ENCODE data around the gene EXOC2.

GRCh38 chr6:718345-718744 lies 25.4 kb upstream of the EXOC2 start:
- TF ChIP-seq, protein P1, sequence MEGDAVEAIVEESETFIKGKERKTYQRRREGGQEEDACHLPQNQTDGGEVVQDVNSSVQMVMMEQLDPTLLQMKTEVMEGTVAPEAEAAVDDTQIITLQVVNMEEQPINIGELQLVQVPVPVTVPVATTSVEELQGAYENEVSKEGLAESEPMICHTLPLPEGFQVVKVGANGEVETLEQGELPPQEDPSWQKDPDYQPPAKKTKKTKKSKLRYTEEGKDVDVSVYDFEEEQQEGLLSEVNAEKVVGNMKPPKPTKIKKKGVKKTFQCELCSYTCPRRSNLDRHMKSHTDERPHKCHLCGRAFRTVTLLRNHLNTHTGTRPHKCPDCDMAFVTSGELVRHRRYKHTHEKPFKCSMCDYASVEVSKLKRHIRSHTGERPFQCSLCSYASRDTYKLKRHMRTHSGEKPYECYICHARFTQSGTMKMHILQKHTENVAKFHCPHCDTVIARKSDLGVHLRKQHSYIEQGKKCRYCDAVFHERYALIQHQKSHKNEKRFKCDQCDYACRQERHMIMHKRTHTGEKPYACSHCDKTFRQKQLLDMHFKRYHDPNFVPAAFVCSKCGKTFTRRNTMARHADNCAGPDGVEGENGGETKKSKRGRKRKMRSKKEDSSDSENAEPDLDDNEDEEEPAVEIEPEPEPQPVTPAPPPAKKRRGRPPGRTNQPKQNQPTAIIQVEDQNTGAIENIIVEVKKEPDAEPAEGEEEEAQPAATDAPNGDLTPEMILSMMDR (IDR thresholded peaks at IDR 0.05), result no peak
- TF ChIP-seq POLR2A (IDR thresholded peaks at IDR 0.05) (no peak), POLR2AphosphoS5 (IDR thresholded peaks at IDR 0.05) (no peak)

All from transverse colon (tissue), 4 donors.